ENCODE data around the gene RHOT1.
"Not testable (repeated sequence)": the region's sequence is repeated elsewhere in the genome, so short reads cannot be mapped to it uniquely, and the experiment has no call there.

The RHOT1 gene

DNA sequence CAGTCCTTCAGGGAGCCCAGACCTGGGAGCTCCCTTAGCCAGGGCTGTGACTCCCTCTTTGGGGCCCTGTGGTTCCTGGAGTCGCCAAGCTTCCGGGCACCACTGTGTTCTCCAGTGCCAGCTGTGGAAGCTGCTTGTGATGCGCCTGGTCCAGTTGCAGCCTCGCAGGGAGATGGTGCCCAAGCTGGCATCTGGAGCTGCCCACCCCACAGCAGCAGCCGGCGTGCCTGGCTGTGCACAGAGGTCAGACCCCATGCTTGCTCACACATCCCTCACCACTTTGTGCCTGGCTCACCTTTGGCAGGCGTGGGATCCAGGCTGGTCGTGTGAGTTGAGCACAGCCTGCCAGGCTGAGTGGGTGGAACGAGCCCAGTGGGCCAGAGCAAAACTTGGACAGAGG, 18.2 kb downstream of the RHOT1 start:
- no peak for DNase-seq

DNA sequence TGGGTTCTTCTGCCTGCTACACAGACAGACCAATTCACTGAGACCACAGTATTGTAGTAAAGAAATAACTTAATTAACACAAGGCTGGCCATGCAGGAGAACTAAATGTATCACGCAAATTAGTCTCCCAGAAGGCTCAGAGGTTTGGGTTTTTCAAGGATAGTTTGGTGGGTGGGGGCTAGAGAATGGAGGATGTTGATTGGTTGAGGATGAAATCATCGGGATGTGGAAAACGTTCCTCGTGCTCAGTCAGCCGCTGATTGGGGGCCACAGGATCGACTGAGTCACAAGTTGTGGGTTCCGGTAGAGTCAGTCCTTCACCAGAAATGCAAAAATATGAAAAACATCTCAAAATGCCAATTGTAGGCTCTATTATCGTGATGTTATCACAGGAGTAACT, 18.7 kb downstream of the RHOT1 start:
- no peak for DNase-seq

DNA sequence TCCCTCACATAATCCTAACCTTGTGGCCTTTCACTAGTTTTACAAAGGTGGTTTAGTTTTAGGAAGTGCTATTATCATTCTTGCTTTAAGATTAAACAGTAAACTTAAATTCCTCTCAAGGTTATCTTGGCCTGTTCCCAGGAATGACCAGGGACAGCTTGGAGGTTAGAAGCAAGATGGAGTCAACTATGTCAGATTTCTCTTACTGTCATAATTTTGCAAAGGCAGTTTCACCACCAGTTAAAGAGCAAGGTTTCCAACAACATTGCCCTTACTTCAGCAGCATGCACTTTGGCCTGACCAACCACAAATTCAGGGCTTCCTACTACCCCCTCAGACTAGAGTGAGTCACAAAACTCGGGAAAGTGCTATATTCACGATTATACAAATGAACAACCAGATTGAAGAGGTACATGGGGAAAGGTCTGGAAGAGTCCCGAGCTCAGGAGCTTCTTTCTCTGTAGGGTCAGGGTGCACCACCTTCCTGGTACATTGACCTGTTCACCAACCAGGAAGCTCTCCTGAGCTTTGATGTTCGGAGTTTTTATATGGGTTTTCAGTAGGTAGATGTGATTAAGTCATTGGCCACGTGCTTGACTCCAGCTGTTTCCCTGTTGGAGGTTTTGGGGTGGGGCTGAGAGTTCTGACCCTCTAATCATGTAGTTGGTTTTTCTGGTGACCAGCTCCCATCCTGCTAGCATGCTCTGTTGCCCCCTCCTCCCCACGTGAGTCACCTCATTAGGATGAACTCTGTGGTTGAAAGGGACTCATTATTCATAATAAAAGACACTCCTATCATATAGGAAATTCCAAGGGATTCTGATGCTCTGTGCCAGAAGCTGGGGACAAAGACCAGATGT, 19.4 kb downstream of the RHOT1 start:
- no peak for DNase-seq

DNA sequence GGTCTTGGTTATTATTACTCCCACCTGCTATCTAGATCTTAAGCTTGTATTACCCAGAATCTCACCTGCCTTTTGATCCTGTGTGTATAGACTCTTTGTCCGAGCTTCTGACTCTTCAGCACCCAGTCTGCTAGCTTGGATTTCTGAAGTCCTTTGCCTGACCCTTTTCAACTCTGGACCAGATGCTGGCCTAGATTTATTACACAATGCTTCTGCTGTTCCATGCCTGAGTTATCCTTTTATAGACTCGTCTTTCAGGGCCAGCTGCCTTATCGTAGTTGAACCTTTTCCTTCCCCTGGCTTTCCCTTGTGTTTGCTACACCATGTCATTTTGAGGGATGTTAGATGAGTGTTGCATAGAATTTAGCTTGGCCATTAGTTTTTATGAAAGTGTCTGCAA, 32.6 kb downstream of the RHOT1 start:
- no peak for DNase-seq

DNA sequence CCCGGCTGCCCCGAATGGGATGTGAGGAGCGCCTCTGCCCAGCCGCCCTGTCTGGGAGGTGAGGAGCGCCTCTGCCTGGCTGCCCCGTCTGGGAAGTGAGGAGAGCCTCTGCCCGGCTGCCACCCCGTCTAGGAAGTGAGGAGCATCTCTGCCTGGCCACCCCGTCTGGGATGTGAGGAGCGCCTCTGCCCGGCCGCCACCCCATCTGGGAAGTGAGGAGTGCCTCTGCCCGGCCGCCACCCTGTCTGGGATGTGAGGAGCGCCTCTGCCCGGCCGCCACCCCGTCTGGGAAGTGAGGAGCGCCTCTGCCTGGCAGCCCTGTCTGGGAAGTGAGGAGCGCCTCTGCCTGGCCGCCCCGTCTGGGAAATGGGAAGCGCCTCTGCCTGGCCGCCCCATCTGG, 36.4 kb downstream of the RHOT1 start:
- DNase-seq, result not testable (repeated sequence)

DNA sequence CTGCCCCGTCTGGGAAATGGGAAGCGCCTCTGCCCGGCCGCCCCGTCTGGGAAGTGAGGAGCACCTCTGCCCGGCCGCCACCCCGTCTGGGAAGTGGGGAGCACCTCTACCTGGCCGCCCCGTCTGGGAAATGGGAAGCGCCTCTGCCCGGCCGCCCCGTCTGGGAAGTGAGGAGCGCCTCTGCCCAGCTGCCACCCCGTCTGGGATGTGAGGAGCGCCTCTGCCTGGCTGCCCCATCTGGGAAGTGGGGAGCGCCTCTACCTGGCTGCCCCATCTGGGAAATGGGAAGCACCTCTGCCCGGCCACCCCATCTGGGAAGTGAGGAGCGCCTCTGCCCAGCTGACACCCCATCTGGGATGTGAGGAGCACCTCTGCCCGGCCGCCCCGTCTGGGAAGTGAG, 36.8 kb downstream of the RHOT1 start:
- not testable (repeated sequence) for DNase-seq

DNA sequence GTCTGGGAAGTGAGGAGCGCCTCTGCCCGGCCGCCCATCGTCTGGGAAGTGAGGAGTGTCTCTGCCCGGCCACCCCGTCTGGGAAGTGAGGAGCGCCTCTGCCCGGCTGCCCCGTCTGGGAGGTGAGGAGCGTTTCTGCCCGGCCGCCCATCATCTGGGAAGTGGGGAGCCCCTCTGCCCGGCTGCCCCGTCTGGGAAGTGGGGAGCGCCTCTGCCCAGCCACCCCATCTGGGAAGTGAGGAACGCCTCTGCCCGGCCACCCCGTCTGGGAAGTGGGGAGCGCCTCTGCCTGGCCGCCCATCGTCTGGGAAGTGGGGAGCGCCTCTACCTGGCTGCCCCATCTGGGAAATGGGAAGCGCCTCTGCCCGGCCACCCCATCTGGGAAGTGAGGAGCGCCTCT, 37.2 kb downstream of the RHOT1 start:
- DNase-seq, result not testable (repeated sequence)

DNA sequence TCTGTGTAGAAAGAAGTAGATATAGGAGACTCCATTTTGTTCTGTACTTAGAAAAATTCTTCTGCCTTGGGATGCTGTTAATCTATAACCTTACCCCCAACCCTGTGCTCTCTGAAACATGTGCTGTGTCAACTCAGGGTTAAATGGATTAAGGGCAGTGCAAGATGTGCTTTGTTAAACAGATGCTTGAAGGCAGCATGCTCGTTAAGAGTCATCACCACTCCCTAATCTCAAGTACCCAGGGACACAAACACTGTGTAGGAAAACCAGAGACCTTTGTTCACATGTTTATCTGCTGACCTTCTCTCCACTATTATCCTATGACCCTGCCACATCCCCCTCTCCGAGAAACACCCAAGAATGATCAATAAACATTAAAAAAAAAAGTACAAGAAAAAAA, 38.0 kb downstream of the RHOT1 start:
- DNase-seq, result not testable (repeated sequence)

DNA sequence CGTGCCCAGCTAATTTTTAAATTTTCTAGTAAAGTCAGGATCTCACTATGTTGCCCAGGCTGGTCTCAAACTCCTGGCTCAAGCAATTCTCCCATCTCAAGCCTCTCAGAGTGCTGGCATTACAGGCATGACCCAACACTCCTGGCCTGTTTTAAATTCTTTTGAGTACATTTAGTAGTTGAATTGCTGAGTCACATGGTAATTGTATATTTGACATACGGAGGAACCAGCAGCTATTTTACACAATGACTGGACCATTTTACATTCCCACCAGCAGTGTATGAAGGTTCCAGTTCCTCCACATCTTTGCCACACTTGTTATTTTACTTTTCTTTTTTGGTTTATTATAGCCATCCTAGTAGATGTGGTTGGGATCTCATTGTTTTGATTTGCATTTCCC, 43.6 kb downstream of the RHOT1 start:
- no peak for DNase-seq

DNA sequence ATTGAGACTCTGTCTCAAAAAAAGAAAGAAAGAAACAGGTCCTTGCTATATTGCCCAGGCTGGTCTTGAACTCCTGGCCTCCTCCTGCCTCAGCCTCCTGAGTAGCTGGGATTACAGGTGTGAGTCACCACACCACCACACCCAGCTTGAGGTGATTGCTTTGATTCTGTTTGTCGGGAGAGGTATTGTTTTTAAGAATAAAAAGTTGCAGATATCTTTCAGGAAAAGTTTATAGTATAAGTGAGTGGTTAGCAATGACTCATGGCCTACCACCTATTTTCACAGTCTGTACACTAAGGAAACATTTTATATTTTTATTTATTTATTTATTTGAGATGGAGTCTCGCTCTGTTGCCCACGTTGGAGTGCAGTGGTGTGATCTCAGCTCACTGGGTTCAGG, 45.0 kb downstream of the RHOT1 start:
- DNase-seq, result no peak

DNA sequence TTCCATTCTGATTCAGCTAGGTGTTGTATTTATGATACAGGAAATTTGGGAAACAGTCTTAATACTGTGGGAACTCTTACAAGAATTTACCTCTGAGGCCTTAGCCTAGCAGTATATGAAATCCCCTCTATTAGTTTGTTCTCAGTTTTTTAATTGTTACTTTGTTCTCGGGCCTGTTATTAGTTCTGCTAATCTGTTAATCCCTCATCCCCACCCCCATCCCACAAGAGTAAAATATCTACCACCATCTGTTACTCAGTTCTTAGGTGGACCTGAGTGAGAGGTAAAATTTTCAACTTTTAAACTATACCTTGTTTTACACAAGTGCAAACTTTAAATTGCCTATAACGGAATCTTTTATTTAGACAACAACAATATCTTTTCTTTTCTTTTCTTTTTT, 47.0 kb downstream of the RHOT1 start:
- no peak for DNase-seq

DNA sequence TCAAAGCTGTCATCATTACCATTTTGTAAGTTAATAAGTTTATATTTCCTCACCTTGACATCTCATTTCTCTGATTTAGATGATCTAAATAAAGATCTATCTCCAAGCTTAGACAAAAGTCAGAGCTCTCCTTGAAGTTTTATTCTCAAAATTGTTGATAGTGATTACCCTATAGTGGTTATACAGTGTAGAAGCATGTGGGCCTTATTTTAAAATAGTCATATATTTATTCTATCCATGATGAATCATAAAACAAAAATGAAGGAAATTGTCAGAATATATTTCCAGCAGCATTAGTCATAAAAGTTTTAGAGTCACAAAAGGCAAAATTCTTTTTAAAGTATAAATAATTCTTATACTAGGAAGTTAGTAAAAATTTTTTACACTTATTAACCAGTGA, 49.0 kb downstream of the RHOT1 start:
- DNase-seq, result no peak

DNA sequence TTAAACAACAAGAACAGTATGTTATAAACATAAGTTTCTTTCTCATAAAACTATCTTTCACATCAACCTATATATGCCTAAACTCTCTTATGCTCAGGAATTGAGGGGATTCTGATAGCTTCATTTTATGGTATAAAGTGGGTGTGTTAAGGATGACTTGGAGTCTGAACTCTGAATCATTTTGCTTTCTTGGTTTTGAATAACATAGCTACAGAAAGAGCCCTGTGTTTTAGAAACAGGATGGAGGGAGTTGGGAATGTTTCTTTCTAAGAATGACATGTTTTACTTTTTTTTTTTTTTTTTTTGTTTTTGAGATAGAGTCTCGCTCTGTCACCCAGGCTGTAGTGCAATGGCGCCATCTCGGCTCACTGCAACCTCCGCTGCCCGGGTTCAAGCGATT, 50.1 kb downstream of the RHOT1 start:
- no peak for DNase-seq

DNA sequence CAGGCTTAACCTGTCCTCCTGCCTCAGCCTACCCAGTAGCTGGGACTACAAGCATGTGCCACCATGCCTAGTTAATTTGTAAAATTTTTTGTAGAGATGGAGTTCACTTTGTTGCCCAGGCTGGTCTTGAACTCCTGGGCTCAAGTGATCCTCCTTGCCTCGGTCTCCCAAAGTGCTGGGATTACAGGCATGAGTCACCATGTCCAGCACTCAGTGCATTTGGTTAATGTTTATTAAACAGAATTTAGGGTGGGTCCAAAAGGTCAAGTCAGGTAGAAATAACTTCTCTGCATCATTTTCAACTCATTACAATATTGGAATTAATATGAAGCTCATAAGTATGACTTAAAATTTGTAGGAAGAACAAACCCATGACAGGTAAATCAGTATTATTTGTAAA, 55.7 kb downstream of the RHOT1 start:
- DNase-seq, result no peak

DNA sequence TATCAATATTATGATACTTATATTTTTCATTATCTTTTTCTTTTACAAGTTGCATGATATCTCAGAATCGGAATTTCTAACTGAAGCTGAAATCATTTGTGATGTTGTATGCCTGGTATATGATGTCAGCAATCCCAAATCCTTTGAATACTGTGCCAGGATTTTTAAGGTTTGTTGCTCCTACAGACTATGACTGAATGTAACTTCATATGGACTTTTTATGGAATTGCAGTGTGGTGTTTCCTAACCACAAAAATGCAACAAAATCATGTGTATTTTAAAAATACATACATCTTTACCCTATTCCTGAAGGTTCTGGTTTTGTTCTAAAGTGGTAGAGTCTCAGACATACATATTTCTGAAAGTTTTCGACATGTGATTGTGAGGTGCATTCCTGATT, 64.6 kb downstream of the RHOT1 start:
- no peak for DNase-seq

DNA sequence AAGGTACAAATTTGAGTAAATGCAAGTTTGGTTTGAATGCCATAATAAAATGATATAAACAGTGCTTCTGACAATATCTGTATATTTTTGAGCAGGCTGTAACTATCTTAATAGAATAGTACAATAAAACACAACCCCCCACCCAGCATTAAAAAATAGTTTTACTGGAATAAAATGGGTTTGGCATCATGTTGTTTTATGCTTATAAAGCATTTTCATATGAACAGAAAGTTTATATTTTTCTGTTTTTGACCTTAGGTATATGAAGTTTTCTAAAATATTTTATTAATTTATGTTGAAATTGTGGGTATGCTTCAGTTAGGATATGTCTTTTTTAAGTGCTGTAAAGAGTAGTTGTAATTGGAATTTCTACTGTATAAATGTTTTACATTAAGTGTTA, 66.1 kb downstream of the RHOT1 start:
- DNase-seq, result no peak

DNA sequence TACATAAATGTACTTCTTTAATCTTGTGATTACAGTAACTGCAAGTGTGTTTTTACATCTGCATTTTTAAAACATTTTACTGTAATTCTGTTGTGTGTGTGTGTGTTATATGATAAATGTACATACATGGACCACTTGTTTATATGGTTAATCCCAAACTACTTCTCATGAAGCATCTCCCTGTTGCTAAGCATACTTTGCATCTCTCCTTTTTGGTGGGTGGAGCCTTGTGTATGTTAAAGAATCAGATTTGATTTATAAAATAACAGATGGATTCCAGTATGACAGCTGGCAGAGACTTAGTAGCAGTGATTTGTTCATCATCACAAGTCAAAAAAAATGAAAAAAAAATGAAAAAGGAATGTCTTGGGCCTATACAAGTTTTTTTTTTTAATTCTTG, 67.3 kb downstream of the RHOT1 start:
- DNase-seq, result no peak

DNA sequence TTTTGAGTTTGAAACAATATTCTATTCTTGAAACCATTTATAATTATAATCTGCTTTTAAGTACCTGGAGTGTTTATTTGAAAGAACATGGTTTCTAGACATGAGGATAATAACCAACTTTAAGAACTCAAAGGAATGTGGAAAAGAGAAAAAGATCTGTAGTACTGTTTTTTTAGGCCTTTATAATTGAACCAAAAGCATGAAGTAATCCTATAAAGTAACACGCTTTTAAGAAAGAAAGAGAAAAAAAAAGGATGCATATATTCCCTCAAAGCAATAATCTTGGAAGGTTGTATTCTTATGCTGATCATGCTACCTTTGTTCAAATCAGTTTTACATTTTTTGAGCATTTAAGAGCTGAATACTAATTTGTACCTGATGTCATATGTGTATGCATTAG, 69.4 kb downstream of the RHOT1 start:
- no peak for DNase-seq

DNA sequence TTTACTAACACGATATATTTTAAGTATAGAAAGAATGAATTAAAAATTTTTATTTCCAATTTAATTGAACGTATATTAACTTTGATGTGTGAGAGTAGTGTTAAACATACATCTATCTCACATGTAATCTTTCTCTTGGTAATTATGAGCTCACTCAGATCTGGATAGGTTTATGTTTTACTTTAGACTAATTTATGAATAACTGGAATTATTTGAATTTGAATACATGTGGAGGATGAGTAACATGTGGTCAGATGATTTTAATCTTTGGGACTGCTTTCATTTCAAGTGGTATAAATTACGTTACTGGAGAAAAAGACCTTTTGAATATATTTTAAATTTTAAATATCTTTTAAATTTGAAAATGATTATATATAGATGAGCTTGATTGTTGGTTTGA, 73.4 kb downstream of the RHOT1 start:
- no peak for DNase-seq

DNA sequence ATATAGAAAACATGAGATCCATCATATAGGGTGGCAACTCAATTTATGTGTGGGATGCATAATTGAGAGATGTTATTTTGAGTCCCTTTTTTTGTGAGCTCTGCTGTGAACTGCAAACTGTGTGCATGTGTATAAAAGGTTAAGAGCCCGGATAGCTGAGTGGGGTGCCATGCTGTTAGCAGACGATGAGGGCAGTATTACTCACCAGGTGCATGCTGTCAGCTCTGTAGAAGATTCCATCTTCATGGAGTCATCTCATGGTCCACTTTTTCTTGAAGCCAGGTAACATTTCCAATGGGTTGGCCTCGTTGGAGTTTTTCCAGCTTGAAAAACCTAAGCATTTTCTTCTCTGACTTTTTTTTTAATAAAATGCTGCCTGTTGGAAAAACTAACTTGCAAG, 80.3 kb downstream of the RHOT1 start:
- DNase-seq, result no peak

DNA sequence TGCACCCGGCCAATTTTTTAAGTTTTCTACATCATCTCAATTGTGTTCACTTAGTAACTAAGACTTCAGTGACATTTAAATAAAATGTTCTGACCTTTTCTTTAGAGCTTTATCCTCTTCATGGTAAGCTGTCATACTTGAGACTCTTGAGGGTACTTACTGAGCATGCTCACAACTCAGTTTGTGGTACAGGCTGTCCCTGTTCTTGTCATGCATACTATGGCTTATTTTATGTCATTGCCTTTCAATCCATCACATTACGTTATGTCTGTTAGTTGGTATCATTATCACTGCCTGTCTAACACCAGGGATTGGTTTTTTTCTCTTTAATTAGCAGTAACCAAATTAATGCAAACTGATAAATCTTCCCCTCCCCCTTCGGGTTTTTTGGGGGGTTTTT, 81.4 kb downstream of the RHOT1 start:
- no peak for DNase-seq

DNA sequence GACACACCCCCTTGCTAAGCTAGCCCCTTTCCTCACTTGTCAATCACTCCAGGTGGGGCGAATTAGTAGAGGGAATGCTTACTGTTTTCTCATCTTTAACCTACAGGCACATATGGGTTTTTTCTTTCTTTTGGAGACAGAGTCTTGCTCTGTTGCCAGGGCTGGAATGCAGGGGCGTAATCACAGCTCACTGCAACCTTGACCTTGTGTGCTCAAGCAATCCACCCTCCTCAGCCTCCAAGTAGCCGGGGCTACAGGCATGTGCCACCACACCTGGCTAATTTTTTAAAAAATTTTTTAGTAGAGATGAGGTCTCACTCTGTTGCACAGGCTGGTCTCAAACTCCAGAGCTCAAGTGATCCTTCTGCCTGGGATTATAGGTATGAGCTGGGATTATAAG, 84.6 kb downstream of the RHOT1 start:
- no peak for DNase-seq

DNA sequence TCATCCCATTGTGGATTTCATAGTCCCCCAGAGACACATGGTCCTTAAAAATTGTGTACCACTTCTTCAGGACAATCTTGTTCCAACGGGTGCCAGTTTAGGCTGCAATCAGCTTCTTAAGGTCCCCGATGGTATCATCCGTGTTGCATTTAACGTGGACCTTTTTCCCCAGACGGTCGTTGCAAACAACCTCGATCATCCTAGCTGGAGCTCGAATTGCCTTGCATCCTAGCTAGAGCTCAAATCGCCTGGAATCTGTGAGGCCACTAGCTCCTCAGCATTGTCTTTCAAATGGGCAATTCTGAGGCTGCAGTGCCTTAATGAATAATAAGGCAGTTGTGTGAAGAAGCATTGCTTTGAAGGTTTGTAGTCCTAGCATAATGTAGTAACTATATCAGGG, 85.6 kb downstream of the RHOT1 start:
- DNase-seq, result no peak

DNA sequence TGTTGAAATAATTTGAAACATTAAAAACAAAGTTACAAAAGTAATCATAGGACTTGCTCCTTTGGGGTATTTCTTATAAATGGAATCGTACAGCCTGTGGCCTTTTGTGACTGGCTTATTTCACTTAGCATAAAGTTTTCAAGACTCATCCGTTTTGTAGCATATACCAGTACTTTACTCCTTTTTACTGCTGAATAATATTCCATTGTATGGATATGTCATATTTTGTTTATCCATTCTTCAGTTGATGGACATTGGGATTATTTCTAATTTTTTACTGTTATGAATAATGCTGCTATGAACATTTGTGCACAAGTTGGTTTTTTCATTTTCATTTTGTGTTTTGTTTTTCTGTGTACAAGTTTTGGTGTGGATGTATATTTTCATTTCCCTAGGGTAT, 93.3 kb downstream of the RHOT1 start:
- no peak for DNase-seq

DNA sequence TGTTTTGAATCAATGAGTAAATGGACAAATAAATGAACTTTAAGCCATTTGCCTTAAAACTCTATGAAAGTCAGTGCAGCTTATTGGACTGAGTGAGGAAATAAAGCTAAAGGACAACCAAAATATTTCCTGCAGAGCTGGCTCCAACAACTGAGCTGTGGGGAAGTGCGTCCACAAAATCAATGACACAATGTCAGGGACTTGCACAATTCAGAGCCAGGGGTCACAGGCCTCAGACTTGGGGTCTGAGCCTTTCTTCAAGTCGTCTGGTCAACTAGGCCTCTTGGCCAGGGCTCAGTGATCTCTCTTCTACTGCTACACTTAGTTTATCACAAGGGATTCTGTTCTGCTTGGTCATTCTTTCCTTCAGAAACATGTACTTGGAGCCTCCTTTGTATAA, 97.2 kb downstream of the RHOT1 start:
- DNase-seq, result no peak

Measured in AML-193 (cell line).